GOT3 (cell line): Measurements from ENCODE around the gene TNNT3.
"Not testable (repeated sequence)": the region's sequence is repeated elsewhere in the genome, so short reads cannot be mapped to it uniquely, and the experiment has no call there.

Source experiments
- DNase-seq: peaks from one replicate; lab custom pipeline; 2025; ENCODE audit warnings: mixed read lengths; lab: John Stamatoyannopoulos, UW

The TNNT3 gene

DNA sequence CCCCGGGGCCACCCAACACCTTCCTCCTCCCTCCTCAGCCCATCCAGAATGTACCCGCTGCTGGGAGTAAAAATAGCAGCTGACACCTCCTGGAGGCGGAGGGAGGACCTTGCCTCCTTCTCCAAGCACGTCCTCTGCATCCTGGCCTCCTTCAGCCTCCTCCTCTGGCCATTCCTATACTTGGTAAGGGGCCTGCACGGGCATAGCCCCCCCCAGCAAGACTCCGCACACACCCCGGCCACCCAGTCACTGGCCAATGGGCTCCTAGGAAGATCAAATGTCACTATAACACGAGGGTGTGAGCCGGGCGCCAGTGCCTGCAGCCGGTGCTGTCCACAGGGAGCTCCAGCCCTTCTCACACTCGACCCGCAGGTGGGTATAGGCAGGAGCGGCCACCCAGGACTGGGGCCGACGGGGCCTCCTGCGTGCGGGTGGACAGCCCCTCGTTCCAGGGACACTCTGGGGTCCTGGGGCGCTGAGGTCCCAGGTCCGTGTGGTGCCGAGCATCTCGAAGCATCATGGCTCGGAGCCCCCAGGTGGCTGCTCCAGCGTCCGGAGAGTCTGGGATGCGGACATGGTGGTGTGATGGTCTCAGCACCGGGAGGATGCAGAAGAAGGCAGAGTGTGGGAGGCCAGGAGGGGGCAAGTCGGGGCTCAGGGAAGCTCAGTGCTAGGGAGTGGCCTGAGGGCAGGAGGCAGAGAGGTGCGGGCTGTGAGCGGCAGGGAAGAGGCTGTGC lies at the start of gene TNNT3:
Gene TNNT3 (plus strand): TSS at position 313 of the 737 bp plus-strand sequence. CDS start 3,172 bp downstream, outside the sequence.
- DNase-seq, result no peak

DNA sequence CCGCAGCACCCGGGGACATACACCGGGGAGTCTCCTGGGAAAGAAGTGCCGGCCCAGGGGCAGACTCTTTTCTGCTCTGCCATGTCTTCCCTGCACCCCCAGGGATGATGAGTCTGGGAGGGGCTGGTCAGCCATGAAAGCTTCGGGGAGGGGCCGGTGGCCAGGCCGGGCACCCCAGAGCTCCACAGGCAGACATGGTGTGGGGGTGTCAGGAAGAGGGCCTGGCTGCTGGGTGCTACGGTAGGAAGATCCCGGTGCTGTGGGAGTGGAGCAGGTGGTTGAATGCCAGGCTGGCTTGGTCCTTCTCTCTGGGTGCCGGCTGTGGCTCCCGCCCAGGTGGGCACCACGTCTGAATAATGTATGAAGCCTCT lies 49.2 kb upstream of the TNNT3 start:
- DNase-seq, result no peak

DNA sequence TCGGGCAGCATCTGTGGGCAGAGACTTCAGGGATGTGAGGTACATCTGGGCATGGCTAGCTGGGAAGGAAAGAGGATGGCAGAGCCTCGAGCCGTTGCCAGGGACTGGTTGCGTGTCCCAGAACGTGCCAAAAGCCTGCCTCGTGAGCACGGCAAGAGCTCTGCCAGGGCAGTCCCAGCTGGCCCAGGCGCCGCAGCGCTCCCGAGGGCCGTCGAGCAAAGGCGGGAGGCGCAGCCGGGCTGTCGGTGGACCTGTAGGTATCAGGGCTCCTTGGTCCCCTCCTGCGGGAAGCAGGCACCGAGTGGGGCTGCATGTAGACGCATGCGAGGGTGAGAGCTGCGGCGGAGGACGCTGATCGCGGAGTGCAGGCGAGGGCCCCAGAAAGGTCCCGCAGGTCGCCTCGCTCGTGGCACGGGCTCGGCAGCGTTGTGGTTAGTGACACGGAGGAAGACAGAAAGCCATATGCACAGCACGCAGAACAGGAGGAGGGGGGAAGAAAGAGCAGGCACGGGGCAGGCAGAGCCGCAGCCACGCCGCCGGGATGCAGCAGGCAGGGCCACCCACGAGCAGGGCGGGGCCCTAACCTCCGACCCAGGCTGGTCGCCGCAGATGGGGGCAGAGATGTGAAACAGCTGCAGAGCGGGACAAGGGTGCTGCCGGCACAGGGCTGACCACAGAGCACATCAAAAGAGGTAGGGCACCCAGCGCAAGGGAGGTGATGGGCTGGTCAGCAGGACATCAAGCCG lies 48.6 kb upstream of the TNNT3 start:
- DNase-seq, result no peak

DNA sequence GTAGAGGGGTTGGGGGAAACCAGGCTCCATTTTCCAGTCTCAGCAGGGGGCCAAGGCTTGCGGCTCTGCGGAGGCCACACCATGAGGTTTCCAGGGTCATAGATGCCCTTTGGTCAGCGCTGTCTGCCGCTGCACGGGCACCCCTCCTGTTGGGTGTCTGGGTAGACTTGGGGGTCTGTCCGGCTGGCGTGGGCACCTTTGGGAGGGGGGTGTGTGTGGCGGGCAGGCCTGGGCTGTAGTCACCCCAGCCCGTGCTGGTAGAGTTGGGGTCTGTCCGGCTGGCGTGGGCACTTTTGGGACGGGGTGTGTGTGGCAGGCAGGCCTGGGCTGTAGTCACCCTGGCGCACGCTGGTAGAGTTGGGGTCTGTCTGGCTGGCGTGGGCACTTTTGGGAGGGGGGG lies 48.0 kb upstream of the TNNT3 start:
- DNase-seq, result no peak

DNA sequence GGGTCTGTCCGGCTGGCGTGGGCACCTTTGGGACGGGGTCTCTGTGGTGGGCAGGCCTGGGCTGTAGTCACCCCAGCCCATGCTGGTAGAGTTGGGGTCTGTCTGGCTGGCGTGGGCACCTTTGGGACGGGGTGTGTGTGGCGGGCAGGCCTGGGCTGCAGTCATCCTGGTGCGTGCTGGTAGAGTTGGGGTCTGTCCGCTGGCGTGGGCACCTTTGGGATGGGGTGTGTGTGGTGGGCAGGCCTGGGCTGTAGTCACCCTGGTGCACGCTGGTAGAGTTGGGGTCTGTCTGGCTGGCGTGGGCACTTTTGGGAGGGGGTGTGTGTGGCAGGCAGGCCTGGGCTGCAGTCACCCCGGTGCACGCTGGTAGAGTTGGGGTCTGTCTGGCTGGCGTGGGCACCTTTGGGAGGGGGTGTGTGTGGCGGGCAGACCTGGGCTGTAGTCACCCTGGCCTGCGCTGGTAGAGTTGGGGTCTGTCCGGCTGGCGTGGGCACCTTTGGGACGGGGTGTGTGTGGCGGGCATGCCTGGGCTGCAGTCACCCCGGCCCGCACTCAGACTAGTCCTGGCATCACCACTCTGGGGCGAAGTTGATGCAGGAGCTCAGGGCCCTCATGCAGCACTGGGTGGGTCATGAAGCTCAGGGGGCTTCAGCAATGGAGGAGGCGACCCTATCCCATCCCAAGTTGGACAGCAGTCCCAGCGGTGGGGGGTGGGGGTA lies 47.1 kb upstream of the TNNT3 start:
- no peak for DNase-seq

DNA sequence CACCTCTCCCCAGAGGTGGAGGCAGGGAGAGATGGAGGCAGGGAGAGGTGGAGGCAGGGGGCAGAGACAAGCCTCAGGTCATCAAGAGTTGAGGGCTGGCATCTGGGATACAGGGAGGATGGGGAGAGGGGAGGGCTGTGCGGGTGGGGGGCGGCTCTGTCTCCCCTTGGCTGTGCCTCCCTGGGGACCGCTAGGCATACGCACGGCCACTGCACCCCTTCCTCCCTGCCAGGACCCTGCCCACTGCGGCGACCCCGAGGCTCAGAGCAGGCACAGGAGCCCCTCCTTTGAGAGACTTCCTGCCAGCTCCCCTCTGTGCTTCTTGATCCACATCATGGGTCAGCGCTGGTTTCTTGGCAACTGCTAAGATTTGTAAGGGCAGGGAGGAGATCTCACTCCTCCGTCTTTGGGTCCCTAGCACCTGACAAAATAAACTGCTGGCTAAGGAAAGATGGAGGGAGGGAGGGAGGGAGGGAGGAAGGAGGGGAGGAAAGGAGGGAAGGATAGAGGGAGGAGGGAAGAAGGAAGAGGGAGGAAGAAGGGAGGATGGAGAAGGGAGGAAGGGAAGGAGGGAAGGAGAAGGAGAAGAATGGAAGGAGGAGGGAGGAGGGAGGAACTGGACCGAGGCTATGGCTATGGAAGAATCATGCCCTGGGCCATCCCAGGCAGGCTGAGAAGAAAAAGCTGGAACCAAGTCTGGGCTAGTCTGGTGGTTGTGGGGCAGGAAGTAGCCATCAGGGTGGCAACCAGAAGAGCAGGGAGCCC lies 46.3 kb upstream of the TNNT3 start:
- no peak for DNase-seq

DNA sequence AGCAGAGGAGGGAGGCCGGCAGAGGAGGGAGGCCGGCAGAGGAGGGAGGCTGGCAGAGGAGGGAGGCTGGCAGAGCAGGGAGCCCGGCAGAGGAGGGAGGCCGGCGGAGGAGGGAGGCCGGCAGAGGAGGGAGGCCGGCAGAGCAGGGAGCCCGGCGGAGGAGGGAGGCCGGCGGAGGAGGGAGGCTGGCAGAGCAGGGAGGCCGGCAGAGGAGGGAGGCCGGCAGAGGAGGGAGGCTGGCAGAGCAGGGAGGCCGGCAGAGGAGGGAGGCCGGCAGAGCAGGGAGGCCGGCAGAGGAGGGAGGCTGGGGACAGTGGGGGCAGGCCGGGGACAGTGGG lies 45.7 kb upstream of the TNNT3 start:
- DNase-seq, result not testable (repeated sequence)

DNA sequence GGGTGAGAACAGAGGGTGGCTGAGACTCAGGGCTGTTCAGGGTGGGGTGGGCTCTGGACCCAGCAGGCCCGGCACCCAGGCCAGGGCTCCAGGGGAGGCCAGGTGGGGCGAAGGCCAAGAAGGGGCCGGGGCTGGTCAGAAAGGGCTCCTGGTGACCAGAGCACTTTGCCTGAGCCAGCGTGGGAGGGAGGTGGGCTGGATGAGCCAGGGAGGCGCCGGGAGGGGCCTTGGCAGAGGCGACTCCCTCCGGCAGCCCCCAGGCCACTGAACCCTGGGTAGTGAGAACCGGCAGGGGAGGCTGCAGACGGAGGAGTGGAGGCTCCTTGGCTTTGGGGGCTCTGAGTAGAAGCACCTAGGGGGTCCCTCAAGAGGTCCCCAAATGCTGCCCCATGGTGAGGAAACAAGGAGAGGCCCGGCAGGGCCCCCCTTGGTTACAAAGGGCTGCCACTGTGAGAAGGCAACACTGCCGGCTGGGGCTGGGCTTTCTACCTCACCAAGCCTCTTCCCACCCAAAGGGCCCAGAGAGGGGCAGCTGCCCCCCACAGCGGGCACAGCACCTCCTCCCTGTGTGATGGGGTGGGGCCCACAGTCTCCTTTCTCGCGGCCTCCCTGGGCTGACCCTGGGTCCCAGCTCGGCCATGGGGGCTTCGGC lies 44.9 kb upstream of the TNNT3 start:
- DNase-seq, result not testable (repeated sequence)

DNA sequence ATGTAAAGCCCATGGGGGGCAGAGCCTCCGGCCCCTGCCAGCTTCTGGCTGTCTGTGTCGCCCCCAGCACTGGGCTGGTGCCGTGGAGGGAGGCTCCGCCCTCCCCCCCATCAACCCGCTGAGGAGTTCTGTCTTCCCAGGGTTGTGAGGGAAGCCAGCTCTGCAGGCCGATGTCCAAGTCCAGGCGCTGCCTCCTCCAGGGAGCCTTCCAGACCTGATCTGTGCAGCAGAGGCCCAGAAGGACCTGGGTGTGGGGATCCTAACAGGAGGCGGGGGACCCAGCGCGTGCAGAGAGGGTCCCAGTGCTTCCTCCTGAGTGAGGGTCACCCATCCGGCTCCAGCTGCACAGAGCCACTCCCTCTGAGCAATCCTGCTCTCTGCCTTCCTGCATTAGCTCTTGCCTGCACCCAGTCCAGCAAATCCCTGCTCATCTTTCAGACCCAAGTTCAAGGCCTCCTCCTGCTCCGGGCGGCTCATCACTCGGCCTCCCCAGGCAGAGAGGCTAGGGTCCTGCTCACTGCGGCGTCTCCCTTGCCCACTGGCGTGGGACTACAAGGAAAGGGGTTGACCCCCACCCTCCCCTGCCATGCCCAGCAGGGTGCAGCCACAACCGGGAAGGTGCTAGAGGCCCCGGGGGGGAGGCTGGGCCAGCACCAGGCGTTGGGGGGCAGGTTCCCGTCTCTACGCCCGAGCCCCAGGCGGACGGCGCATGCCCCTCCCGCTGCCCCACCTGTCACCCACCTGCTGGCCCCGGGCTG lies 44.2 kb upstream of the TNNT3 start:
- no peak for DNase-seq

DNA sequence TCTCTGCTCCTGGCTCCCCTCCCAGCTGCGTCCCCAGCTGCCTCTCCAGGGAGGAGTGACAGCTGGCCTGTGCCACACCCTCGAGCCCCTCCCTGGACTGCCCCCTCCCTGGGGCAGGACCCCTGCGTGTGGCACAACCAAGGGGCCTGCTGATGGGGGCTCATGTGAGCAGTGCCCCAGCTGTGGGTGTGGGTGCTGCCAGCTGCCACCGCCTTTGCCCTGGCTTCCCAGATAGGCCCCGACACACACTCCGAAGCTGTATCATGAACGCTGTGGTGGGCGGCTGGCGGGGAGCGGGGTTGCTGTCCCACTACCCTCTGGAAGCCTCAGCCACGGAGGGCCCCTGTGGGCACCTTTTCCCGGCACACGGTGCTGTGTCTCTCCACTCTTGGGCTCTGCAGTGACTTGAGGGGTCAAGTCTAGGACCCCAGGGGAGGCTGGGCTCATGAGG lies 43.6 kb upstream of the TNNT3 start:
- DNase-seq, result not testable (repeated sequence)

DNA sequence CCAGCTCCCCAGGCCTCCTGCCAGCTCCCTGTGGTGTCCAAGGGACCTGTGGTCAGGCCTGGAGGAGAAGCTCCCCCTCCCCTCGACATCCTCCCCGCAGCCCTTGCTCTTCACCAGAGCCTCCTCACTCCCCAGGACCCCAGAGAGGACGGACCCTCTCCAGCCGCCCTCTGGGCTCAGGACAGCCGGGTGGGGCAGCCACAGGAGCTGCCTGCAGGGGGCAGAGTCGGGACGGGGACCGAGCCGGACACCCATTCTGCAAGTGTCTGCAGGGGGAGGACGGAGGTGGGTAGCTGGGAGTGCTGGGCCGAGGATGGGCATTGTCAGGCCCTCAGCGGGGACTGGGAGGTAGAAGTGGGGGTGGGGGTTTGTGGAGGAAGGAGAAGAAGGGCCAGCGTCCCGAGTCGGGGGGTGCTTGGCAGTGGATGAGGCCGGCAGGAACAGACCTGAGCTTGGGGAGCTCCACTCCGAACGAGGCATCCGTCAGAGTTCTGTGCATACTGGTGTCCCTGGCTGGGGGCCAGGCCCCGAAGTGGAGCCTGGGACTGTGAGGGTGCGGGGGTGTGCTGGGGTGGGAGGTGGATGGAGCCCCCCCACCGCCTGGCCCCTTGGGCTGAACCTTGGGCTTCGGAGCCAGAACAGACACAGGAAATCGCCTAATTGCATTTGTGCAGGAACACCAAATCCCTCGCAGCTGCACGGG lies 43.0 kb upstream of the TNNT3 start:
- DNase-seq, result no peak

DNA sequence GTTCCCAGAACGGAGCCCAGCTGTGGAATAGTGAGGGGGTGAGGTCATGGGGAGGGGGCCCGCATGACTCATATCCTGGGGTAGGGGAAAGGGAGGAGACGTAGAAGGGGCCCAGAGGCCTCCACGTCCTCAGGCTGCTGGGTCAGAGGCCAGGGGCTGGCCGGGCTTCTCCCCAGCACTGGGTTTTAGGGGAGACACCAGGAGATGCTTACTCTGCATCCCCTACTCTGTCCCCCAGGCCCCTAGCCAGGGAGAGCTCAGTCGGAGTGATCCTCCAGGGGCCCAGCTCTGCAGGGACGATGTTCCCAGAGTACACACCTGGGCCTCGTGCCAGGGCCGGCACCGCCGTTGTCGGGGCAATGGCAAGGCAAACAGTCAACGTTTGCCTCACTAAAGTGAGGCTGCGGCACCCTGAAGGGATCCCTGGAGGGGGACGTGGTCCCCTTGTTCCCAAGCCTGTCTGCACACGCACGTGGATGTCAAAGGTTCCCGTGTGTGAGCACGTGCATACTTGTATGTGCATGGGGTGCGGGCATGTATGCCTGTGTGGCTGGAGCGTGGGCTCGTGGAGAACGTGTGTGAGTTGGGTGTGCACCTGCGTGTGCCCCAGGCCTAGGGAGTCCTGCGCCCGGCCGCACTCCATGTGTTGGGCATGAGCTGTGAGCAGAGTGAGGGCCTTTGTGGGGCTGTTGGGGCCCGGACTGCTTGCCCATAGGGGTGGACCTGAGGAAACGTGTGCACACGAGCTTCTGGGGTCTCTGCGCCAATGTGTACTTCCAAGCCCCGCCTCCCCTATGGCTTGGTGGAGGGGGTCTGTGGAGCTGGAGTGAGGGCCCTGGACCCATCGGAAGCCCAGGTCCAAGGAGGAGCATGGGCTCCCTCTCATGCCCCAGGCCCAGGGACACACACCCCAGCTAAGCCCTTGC lies 42.0 kb upstream of the TNNT3 start:
- no peak for DNase-seq

DNA sequence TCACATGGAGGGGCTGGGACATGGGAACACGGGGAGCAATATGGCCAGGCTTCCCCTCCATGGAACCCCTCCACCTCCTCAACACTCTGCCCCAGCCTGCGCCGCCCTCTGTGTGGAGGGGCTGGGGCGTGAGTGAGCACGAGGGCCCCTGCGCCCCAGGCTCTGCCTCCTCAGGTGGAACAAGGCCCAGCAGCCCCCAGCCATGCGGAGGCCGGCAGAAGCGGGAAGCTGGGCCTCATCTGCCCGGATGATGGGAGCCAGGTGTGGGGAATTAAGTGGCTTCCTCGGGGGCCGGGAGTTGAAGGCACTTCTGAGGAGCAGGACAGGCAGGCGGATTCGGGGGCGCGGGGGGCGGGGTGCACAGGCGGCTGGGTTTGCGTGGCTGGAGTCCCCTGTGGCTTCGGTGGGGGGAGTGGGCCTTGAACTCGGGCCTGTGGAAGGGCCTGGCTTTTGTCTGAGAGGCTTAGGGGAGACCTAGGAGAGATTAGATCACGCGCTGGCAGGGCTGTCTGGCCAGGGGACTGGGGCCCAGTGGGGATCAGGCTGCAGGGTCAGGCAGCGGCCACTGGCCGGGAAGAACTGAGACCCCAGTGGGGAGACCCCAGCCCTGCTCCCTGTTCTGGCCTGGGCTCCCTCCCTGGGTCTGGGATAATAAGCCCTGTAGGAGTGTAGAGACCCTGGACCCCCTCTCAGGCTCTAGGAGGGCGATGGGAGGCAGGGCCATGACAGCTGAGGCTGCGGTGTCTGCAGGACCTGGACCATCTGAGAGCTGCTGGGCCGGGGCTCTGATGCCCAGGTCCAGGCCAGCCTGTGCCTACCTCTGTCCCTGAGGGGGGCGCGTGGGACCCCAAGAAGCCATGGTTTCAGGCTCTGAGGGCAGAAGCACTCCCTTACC lies 41.1 kb upstream of the TNNT3 start:
- DNase-seq, result no peak

DNA sequence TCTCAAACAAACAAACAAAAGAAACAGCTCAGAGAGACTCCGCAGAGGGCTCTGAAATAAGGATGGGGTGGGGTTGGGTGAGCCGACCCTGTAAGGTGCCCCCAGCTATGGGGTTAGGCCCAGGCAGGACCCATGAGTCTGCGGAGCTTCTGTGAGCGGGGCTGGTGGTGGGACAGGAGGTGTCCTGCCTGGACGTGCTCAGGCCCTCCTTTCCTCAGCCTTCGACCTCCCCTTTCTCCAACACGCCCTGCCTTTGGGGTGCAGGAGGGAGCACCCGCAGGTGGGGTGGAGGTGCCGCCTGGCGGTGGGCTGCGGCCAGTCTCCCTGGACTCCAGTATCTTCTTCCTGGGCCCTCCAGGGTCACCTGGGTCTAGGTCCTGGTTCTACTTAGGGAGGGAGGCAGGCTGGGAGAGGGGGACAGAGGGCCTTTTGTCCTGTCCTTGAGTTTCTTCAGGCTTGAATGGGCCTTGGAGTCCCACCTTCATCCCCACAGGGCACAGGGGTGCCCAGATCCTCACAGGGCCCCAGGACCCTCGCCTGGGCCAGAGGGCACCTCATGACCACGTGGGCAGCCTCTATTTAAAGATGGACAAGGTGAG lies 40.1 kb upstream of the TNNT3 start:
- no peak for DNase-seq

DNA sequence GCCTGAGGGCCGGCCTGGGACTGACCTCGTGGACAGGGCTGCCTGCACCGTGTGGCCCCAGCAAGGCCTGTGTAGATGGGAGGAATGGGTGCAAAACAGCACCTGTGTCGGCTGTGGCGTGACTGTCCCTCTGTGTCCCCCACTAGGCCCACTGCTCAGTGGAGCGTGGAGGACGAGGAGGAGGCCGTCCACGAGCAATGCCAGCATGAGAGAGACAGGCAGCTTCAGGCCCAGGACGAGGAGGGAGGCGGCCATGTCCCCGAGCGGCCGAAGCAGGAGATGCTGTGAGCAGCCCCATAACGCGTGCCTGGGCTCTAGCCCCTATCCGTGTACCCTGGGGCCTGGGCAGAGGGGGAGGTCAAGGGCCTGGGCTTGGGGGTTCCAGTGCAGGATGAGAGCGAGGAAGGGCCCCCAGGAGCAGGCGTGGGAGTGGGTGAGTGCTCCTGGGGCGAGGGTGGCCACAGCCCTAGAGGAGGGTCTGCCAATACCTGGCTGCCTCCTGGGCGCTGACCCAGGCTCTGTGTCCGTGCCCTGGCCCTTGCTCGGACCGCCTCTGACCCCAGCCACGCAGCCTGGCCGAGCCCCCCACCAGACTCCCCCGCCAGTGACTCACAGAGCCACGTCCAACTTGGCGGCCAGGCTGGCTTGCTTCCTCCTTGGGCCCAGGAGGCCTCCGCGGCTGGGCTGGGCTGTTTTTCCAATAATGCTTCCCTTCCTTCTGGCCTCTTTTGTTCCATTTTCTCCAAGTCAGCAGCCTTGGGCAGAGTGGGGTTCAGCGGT lies 39.4 kb upstream of the TNNT3 start:
- no peak for DNase-seq

DNA sequence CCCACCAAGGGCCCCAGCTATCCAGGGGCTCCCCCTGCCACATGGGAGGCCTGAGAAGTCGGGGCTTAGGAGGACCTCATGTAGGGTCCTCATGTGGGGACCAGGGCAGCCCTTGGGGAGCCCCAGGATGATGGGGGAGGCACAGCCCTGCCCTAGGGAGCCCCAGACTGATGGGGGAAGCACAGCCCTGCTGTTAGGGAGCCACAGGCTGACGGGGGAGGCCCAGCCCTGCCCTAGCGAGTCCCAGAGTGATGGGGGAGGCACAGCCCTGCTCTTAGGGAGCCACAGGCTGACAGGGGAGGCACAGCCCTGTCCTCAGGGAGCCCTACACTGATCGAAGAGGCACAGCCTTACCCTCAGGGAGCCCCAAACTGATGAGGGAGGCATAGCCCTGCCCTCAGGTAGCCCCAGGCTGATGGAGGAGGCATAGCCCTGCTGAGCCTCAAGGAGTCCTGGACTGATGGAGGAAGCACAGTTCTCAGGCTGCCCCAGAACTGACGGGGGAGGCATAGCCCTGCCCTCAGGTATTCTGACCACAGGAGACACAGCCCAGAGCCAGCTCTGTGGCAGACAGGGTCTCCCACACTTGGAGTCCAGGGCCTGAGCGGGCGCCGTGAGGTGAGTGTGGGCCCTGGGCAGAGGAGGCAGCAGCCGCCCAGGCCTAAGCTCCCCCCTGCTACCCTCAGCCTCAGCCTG lies 38.6 kb upstream of the TNNT3 start:
- DNase-seq, result no peak
